ENCODE data around the gene ANO4. TPM values are rescaled to one million over a fixed set of nuclear protein-coding genes. Genes with fewer than 3 reads are reported as not detected.

Gene ANO4
- total RNA-seq, 1 donor from 2014 or later: 7.3 TPM

DNA sequence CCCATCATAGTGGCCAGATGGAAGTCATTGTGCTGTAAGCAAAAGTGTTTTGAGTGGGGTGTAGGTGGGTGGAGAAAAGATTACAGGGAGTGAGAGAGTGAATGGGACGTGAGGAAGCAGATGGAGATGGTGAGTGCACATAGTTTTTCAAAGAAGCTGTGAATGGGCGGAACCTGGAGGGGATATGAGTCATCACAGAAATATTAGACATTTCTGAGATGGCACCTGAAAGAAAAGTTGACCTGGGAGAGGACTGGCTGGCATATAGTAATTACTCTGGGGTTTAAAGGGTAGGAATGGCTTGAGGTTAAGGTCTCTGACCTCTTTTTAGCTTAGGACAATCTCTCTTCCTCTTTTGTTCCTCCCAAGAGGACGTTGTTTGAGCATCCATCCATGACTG, 50.5 kb downstream of the ANO4 start:
- no peak overlapping the region for H3K4me3 Mint-ChIP-seq
- H3K9me3 Mint-ChIP-seq: no peaks in the 10 kb centered on the region
- TF ChIP-seq, protein P1, sequence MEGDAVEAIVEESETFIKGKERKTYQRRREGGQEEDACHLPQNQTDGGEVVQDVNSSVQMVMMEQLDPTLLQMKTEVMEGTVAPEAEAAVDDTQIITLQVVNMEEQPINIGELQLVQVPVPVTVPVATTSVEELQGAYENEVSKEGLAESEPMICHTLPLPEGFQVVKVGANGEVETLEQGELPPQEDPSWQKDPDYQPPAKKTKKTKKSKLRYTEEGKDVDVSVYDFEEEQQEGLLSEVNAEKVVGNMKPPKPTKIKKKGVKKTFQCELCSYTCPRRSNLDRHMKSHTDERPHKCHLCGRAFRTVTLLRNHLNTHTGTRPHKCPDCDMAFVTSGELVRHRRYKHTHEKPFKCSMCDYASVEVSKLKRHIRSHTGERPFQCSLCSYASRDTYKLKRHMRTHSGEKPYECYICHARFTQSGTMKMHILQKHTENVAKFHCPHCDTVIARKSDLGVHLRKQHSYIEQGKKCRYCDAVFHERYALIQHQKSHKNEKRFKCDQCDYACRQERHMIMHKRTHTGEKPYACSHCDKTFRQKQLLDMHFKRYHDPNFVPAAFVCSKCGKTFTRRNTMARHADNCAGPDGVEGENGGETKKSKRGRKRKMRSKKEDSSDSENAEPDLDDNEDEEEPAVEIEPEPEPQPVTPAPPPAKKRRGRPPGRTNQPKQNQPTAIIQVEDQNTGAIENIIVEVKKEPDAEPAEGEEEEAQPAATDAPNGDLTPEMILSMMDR (conservative IDR thresholded peaks at IDR 0.05): no peak
- H3K4me1 Mint-ChIP-seq (ENCODE audit: unreplicated experiment): peaks cover 3% of the 10 kb centered on the region
- no peaks in the 10 kb centered on the region for H3K36me3 Mint-ChIP-seq
- no peak overlapping the region for H3K27ac Mint-ChIP-seq
- DNase-seq (ENCODE audit: extremely low spot score, unreplicated experiment): no peak
- peaks cover 6% of the 10 kb centered on the region for H3K27me3 Mint-ChIP-seq

DNA sequence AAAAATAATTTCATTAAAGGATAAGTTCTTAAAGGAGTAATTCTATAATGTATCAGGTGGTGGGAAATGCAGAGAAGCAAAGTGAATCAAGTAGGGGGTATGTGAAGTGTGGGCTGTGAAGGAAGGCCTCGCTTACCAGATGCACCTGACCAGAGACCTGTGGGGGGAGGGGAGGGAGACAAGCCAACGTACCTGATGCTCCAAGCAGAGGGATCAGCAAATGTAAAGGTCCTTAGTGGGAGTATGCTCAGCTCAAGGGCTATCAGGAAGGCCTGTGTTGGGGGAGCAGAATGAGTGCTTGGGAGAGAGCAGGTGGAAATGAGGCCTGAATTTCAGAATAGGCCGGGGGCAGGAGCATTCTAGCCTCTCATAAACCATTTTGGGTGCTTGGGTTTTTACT, 57.1 kb downstream of the ANO4 start:
- Mint-ChIP-seq H3K27me3 (peaks cover 8% of the 10 kb centered on the region), H3K4me3 (no peak overlapping the region), H3K27ac (no peak overlapping the region), H3K4me1 (ENCODE audit: unreplicated experiment) (no peaks in the 10 kb centered on the region), H3K9me3 (no peaks in the 10 kb centered on the region), H3K36me3 (no peaks in the 10 kb centered on the region)
- TF ChIP-seq, protein P1 (conservative IDR thresholded peaks at IDR 0.05): no peak
- no peak for DNase-seq (ENCODE audit: extremely low spot score, unreplicated experiment)

DNA sequence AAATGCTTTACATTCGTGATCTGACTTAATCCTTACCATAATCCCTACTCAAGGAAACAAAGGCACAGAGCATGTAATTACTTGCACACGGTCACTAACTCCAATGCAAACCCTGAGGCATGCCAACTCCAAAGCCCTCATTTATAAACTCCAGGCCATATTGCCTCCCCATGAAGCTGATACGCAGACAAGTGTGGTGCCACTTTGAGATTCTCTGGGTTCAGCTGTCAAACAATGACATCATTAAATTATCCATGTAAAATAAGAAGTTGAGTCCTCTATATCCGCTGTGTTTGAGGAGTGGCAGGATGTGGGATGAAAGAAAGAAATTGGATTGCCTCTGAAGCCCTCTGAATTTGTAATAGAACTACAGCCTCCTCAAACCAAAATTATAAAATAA, 62.8 kb downstream of the ANO4 start:
- Mint-ChIP-seq H3K4me3 (no peak overlapping the region), H3K36me3 (no peaks in the 10 kb centered on the region), H3K27me3 (peaks cover 7% of the 10 kb centered on the region), H3K9me3 (no peaks in the 10 kb centered on the region), H3K27ac (no peak overlapping the region), H3K4me1 (ENCODE audit: unreplicated experiment) (no peaks in the 10 kb centered on the region)
- no peak for DNase-seq (ENCODE audit: extremely low spot score, unreplicated experiment)
- TF ChIP-seq, protein P1 (conservative IDR thresholded peaks at IDR 0.05): no peak

DNA sequence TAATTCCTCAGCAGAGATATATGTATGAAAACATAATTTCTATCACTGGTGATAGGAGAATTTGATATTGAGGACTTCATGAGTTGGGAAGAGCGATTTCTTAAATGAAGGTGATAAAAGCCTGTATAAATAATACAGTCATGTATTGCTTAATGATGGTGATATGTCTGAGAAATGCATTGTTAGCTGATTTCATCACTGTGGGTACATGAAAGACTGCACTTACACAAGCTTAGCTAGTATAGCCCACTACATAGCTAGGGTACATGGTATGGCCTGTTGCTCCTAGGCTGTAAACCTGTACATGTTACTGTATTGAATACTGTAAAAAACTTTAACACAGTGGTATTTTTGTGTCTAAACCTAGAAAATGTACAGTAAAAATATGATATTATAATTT, 63.4 kb downstream of the ANO4 start:
- Mint-ChIP-seq H3K27ac (no peak overlapping the region), H3K4me3 (no peak overlapping the region), H3K9me3 (no peaks in the 10 kb centered on the region), H3K4me1 (ENCODE audit: unreplicated experiment) (no peaks in the 10 kb centered on the region), H3K36me3 (no peaks in the 10 kb centered on the region), H3K27me3 (peaks cover 10% of the 10 kb centered on the region)
- TF ChIP-seq, protein P1 (conservative IDR thresholded peaks at IDR 0.05): no peak
- no peak for DNase-seq (ENCODE audit: extremely low spot score, unreplicated experiment)

DNA sequence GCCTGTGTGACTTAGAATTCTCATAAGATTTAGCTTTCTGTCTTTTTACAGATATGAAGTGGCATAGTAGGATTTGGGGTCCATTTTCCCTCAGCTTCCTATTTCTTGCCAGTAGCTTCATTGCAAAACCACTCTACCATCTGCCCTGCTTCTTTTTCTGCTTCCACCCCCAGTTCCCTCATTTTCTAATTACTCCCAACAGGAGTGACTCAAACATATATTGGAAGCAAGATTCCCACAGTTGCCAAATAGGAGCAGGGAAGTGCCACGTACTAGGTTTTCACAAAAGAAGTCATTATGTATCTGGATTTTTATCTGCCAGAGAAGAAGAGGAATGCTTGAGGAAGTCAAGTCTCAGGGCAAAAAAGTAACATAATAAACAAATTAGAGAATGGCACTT, 64.1 kb downstream of the ANO4 start:
- Mint-ChIP-seq H3K36me3 (no peaks in the 10 kb centered on the region), H3K9me3 (no peaks in the 10 kb centered on the region), H3K4me3 (no peak overlapping the region), H3K4me1 (ENCODE audit: unreplicated experiment) (no peaks in the 10 kb centered on the region), H3K27ac (no peak overlapping the region), H3K27me3 (peaks cover 10% of the 10 kb centered on the region)
- no peak for DNase-seq (ENCODE audit: extremely low spot score, unreplicated experiment)
- TF ChIP-seq, protein P1 (conservative IDR thresholded peaks at IDR 0.05): no peak

DNA sequence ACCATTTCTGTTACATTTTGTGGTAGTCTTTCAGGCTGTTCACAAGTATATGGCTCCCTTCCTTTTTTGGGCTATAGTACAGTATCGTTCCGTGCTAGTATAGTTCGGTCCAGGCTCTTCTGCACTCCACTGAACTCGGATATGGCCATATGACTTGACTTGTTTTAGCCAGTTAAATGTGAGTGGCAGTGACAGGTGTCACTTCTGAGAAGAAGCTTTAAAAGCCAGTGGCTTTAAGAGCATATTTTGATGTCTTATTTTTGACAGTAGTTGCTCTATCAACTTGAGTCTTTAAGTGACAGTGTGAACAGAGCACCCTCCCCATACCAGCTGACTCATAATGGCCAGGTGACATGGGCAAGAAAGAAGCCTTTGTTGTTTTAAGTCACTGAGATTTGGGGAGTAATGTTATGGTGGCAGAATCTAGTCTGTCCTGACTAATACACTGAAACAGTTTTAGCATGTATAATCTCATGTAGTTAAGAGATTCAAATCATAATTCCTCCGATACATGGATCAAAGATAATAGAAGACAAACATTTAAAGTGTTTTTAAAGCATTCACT, 64.6 kb downstream of the ANO4 start:
- H3K9me3 Mint-ChIP-seq: no peaks in the 10 kb centered on the region
- no peak for DNase-seq (ENCODE audit: extremely low spot score, unreplicated experiment)
- H3K4me3 Mint-ChIP-seq: no peak overlapping the region
- peaks cover 10% of the 10 kb centered on the region for H3K27me3 Mint-ChIP-seq
- TF ChIP-seq, protein P1 (conservative IDR thresholded peaks at IDR 0.05): no peak
- no peak overlapping the region for H3K27ac Mint-ChIP-seq
- H3K4me1 Mint-ChIP-seq (ENCODE audit: unreplicated experiment): no peaks in the 10 kb centered on the region
- H3K36me3 Mint-ChIP-seq: no peaks in the 10 kb centered on the region

Measured in type B pancreatic cell (in vitro differentiated cells).